IPS-11a (cell line): Measurements from ENCODE around the gene TEX35.
"Not testable (repeated sequence)": the region's sequence is repeated elsewhere in the genome, so short reads cannot be mapped to it uniquely, and the experiment has no call there.

Source experiments
- H3K4me3 ChIP-seq: one replicate; pipeline ENCODE4 v1.5.1; 2013; ENCODE audit warnings: low read depth, low read length, control low read depth

Gene TEX35

GRCh38 chr1:178494569-178494971, 18.3 kb upstream of the TEX35 start:
- no peak overlapping the region for H3K4me3 ChIP-seq

GRCh38 chr1:178495158-178495557, 17.8 kb upstream of the TEX35 start:
- H3K4me3 ChIP-seq = no peak overlapping the region

GRCh38 chr1:178495741-178496409, 17.0 kb upstream of the TEX35 start:
- no peak overlapping the region for H3K4me3 ChIP-seq

GRCh38 chr1:178496410-178497135, 16.3 kb upstream of the TEX35 start, which contains the start of gene CLEC20A:
Gene CLEC20A, minus strand, starts transcription at chr1:178496964. Its CDS starts 25 bp downstream, at chr1:178496939.
- no peak within 1 kb of the TSS for H3K4me3 ChIP-seq

GRCh38 chr1:178497903-178498478, 14.9 kb upstream of the TEX35 start:
- H3K4me3 ChIP-seq = no peak overlapping the region

- H3K4me3 ChIP-seq = no peak overlapping the region
These were observed 13.8 kb upstream of the TEX35 start for GRCh38 chr1:178498896-178499675.

GRCh38 chr1:178500091-178500770, 12.7 kb upstream of the TEX35 start:
- no peak overlapping the region for H3K4me3 ChIP-seq

GRCh38 chr1:178500936-178501554, 11.9 kb upstream of the TEX35 start:
- no peak overlapping the region for H3K4me3 ChIP-seq

- H3K4me3 ChIP-seq = no peak overlapping the region
These were observed 11.1 kb upstream of the TEX35 start for GRCh38 chr1:178501705-178502329.

GRCh38 chr1:178502330-178502714, 10.6 kb upstream of the TEX35 start:
- H3K4me3 ChIP-seq = no peak overlapping the region

- no peak overlapping the region for H3K4me3 ChIP-seq
These were observed 10.1 kb upstream of the TEX35 start for GRCh38 chr1:178502856-178503255.

GRCh38 chr1:178503316-178503715, 9.6 kb upstream of the TEX35 start:
- H3K4me3 ChIP-seq = not testable (repeated sequence)

GRCh38 chr1:178503849-178504248, 9.1 kb upstream of the TEX35 start:
- H3K4me3 ChIP-seq = no peak overlapping the region

- no peak overlapping the region for H3K4me3 ChIP-seq
These were observed 8.6 kb upstream of the TEX35 start for GRCh38 chr1:178504286-178504685.

- H3K4me3 ChIP-seq = no peak overlapping the region
These were observed 6.7 kb upstream of the TEX35 start for GRCh38 chr1:178506177-178506576.

GRCh38 chr1:178506669-178507068, 6.2 kb upstream of the TEX35 start:
- H3K4me3 ChIP-seq = no peak overlapping the region

GRCh38 chr1:178509414-178510007, 3.4 kb upstream of the TEX35 start:
- no peak overlapping the region for H3K4me3 ChIP-seq

- H3K4me3 ChIP-seq = no peak overlapping the region
These were observed 2.8 kb upstream of the TEX35 start for GRCh38 chr1:178510155-178510554.

- H3K4me3 ChIP-seq = no peak overlapping the region
These were observed 522 bp downstream of the TEX35 start for GRCh38 chr1:178513278-178513983.
